Measurements from ENCODE around the gene PGF.
A peak's percentile ranks its signal among the peaks of the same experiment; 100 is the strongest.

Gene PGF

DNA sequence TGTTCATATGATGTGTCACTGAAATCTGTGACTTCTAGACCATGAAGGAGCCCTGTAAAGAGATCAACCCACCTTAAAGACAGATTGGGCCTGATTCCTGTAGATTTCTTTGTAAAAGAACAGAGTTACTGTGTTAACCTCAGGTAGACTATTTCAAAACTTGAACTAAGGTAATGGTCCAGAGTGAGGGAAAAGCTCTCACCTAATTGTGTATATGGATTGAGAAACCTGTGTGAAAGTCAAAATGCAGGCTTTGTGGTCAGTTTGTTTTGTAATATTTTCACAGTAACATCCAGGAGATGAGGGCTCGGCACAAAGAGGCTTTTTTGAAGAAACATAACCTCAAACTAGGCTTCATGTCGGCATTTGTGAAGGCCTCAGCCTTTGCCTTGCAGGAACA lies 57.3 kb downstream of the PGF start:
- no peak overlapping the region for H3K4me3 ChIP-seq (ENCODE audit: low read depth, low read length)
- TF ChIP-seq, protein P1, sequence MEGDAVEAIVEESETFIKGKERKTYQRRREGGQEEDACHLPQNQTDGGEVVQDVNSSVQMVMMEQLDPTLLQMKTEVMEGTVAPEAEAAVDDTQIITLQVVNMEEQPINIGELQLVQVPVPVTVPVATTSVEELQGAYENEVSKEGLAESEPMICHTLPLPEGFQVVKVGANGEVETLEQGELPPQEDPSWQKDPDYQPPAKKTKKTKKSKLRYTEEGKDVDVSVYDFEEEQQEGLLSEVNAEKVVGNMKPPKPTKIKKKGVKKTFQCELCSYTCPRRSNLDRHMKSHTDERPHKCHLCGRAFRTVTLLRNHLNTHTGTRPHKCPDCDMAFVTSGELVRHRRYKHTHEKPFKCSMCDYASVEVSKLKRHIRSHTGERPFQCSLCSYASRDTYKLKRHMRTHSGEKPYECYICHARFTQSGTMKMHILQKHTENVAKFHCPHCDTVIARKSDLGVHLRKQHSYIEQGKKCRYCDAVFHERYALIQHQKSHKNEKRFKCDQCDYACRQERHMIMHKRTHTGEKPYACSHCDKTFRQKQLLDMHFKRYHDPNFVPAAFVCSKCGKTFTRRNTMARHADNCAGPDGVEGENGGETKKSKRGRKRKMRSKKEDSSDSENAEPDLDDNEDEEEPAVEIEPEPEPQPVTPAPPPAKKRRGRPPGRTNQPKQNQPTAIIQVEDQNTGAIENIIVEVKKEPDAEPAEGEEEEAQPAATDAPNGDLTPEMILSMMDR (IDR thresholded peaks at IDR 0.05; ENCODE audit: borderline replicate concordance, insufficient read depth, low read depth, low read length) = no peak

DNA sequence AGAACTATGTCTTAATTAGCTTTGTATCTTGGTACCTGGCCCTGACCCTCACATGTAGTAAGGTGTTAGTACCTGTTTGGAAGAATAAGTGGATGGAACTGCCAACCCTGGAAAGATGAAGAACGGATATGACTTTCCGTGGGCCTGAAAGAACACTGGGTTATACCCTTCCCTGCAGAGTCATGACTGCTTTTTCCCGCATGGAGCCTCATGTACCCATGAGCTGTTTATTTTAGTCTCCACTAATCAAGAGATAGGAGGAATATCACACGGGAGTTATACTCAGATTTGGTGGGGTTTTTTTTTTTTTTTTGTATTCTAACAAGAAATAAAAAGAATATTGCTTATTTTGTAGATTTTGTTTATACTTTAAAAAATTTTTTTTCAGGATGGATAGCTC lies 57.8 kb downstream of the PGF start:
- TF ChIP-seq, protein P1 (IDR thresholded peaks at IDR 0.05; ENCODE audit: borderline replicate concordance, insufficient read depth, low read depth, low read length) = no peak
- no peak overlapping the region for H3K4me3 ChIP-seq (ENCODE audit: low read depth, low read length)

DNA sequence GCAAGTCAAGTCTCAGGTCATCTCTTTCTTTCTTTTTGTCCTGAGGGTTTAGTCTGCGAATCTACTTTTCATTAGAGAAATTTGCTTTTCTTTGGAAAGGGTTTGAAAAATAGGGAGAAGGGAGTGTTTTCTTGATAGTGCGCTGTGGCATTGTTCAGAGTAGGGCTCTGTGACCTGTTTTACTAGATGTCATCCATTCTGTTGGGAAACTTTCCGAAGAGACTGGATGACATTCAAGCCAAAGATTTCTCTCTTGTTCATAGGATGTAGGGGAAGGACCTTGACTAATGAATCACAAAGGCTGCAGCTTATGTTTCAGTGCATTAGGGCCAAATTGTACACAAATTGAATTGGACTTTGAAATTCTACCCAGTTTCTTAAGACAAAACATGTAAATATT lies 59.0 kb downstream of the PGF start:
- no peak overlapping the region for H3K4me3 ChIP-seq (ENCODE audit: low read depth, low read length)

DNA sequence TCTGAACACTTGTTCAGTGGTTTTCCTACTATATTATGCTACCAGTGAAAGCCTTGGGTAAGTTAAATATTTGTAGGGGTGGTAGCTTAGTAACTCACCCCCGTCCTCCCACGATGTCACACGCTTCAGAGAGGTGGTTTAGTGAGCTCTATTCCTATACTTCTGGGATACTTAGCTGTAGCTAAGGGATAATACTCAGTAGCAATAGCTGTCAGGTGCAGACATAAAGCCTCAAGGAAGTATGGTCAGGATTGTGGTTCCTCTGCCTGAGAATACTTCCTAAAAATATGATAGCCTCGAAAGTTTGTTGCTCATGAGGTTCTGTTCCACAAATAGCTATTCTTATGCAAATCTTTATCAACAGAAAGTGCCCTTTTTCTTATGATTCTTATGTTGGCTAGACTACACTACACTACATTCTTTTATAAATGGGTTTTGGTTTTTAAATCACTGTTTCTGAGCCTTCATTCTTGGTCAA lies 61.7 kb downstream of the PGF start:
- peak overlapping the region; percentile 19 for H3K4me3 ChIP-seq (ENCODE audit: low read depth, low read length)
- TF ChIP-seq, protein P1 (IDR thresholded peaks at IDR 0.05; ENCODE audit: borderline replicate concordance, insufficient read depth, low read depth, low read length) = no peak

More for the DNA sequence above, 59.0 kb downstream of the PGF start:
- TF ChIP-seq, protein P1 (IDR thresholded peaks at IDR 0.05; ENCODE audit: borderline replicate concordance, insufficient read depth, low read depth, low read length) = no peak

DNA sequence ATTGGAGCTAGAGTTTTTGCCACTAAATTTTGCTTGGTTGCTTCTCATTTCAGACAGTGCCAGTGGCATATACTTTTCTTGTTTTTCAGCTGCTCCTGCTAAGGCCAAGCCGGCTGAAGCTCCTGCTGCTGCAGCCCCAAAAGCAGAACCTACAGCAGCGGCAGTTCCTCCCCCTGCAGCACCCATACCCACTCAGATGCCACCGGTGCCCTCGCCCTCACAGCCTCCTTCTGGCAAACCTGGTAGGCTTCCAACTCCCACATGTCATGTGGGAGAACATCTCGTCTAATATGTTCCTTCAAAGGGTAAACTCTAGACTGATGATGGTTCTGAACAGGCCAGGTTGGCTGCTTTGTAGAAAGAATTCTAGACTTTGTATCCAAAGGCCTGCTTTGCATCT lies 62.7 kb downstream of the PGF start:
- H3K4me3 ChIP-seq (ENCODE audit: low read depth, low read length) = no peak overlapping the region
- TF ChIP-seq, protein P1 (IDR thresholded peaks at IDR 0.05; ENCODE audit: borderline replicate concordance, insufficient read depth, low read depth, low read length) = no peak

DNA sequence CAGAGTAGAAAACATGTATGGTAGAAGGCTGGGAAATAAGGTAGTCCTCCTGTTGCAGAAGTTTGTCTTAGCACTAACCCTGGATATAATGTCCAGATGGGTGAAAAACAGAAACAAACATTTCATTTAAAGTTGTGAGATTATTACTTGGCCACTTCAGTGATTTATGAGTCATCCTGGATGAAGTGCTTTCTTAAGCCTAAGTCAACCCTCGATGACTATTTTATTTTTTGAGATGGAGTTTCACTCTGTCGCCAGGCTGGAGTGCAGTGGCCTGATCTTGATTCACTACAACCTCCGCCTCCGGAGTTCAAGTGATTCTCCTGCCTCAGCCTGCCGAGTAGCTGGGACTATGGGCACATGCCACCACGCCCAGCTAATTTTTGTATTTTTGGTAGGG lies 63.5 kb downstream of the PGF start:
- TF ChIP-seq, protein P1 (IDR thresholded peaks at IDR 0.05; ENCODE audit: borderline replicate concordance, insufficient read depth, low read depth, low read length) = no peak
- no peak overlapping the region for H3K4me3 ChIP-seq (ENCODE audit: low read depth, low read length)
